Sigmoid colon (tissue), 4 donors: Measurements from ENCODE around the gene MIB2.
A peak's percentile ranks its signal among the peaks of the same experiment; 100 is the strongest.

Source experiments
- CTCF ChIP-seq, 4 experiments: fragments of 450-650 bp in 3 of 4; fragments of 200-600 bp in 1 of 4; IDR thresholded peaks; one replicate each; pipeline ENCODE4 v1.5.1; 2016 to 2019; ENCODE audit warnings: antibody characterized with exemption in 4 of 4, mild to moderate bottlenecking in 3 of 4, moderate library complexity in 2 of 4
- POLR2AphosphoS5 ChIP-seq, 4 donors: sonication (generic); formaldehyde crosslinking; IDR thresholded peaks; one replicate each; pipeline ENCODE4 v1.6.1; 2017; ENCODE audit warnings: antibody characterized with exemption in 4 of 4

- TF ChIP-seq CTCF (IDR thresholded peaks at IDR 0.05) (no peak), POLR2AphosphoS5 (IDR thresholded peaks at IDR 0.05) (peak; percentile 69 to 91 (median 84))
Observed at GRCh38 chr1:1615256-1616044, at the start of gene MIB2.
